Measurements from ENCODE around the gene WASHC2A.
"Not testable (repeated sequence)": the region's sequence is repeated elsewhere in the genome, so short reads cannot be mapped to it uniquely, and the experiment has no call there.

DNA sequence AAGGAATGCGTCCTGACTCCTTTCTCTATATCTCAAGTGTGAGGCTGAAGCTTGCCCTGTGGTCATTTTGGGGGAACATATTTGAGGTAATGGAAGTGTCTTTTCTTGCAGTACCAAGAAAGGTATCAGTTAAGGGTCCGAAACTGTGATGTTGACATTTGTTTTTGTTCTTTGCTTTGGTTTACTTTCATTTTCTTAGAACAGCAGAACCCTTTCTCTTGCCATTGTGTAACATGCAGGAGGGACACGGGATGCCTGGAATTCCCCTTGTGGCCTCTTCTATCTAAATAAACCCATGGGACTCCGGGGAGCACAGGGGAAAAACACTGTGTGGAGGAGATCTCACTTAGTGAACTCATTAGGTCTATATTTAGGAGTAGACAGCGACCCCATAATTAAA lies 34.5 kb downstream of the WASHC2A start:
- TF ChIP-seq, protein P1, sequence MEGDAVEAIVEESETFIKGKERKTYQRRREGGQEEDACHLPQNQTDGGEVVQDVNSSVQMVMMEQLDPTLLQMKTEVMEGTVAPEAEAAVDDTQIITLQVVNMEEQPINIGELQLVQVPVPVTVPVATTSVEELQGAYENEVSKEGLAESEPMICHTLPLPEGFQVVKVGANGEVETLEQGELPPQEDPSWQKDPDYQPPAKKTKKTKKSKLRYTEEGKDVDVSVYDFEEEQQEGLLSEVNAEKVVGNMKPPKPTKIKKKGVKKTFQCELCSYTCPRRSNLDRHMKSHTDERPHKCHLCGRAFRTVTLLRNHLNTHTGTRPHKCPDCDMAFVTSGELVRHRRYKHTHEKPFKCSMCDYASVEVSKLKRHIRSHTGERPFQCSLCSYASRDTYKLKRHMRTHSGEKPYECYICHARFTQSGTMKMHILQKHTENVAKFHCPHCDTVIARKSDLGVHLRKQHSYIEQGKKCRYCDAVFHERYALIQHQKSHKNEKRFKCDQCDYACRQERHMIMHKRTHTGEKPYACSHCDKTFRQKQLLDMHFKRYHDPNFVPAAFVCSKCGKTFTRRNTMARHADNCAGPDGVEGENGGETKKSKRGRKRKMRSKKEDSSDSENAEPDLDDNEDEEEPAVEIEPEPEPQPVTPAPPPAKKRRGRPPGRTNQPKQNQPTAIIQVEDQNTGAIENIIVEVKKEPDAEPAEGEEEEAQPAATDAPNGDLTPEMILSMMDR (IDR thresholded peaks at IDR 0.05; ENCODE audit: low read depth, low read length, missing input control): not testable (repeated sequence)
- TF ChIP-seq RXRA (IDR thresholded peaks at IDR 0.05); RAD21 (IDR thresholded peaks at IDR 0.05); YY1 (IDR thresholded peaks at IDR 0.05); HNF4G (IDR thresholded peaks at IDR 0.05); GABPA (IDR thresholded peaks at IDR 0.05 in 1 of 2, conservative IDR thresholded peaks at IDR 0.05 in 1 of 2): not testable (repeated sequence)
